Measurements from ENCODE around the gene MBIP.

- TF ChIP-seq ZNF561 (tag by site-specific recombination; IDR thresholded peaks at IDR 0.05; ENCODE audit: borderline replicate concordance) (no peak), ZBTB20 (tag by site-specific recombination; IDR thresholded peaks at IDR 0.05) (no peak), ZNF10 (tag by site-specific recombination; IDR thresholded peaks at IDR 0.05) (no peak), ZNF843 (tag by site-specific recombination; IDR thresholded peaks at IDR 0.05) (no peak), FEZF1 (tag by site-specific recombination; IDR thresholded peaks at IDR 0.05) (no peak), HOXD13 (CRISPR knock-in tag; IDR thresholded peaks at IDR 0.05; ENCODE audit: borderline replicate concordance) (no peak), ZBTB17 (tag by site-specific recombination; IDR thresholded peaks at IDR 0.05) (no peak), HOXC10 (CRISPR knock-in tag; IDR thresholded peaks at IDR 0.05) (no peak), ZNF776 (tag by site-specific recombination; IDR thresholded peaks at IDR 0.05; ENCODE audit: borderline replicate concordance) (no peak), SCRT2 (tag by site-specific recombination; IDR thresholded peaks at IDR 0.05) (no peak)
- TF ChIP-seq, protein P1, sequence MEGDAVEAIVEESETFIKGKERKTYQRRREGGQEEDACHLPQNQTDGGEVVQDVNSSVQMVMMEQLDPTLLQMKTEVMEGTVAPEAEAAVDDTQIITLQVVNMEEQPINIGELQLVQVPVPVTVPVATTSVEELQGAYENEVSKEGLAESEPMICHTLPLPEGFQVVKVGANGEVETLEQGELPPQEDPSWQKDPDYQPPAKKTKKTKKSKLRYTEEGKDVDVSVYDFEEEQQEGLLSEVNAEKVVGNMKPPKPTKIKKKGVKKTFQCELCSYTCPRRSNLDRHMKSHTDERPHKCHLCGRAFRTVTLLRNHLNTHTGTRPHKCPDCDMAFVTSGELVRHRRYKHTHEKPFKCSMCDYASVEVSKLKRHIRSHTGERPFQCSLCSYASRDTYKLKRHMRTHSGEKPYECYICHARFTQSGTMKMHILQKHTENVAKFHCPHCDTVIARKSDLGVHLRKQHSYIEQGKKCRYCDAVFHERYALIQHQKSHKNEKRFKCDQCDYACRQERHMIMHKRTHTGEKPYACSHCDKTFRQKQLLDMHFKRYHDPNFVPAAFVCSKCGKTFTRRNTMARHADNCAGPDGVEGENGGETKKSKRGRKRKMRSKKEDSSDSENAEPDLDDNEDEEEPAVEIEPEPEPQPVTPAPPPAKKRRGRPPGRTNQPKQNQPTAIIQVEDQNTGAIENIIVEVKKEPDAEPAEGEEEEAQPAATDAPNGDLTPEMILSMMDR (tag by site-specific recombination; IDR thresholded peaks at IDR 0.05) = no peak
- TF ChIP-seq, protein P2, sequence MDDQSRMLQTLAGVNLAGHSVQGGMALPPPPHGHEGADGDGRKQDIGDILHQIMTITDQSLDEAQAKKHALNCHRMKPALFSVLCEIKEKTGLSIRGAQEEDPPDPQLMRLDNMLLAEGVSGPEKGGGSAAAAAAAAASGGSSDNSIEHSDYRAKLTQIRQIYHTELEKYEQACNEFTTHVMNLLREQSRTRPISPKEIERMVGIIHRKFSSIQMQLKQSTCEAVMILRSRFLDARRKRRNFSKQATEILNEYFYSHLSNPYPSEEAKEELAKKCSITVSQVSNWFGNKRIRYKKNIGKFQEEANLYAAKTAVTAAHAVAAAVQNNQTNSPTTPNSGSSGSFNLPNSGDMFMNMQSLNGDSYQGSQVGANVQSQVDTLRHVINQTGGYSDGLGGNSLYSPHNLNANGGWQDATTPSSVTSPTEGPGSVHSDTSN (CRISPR knock-in tag; IDR thresholded peaks at IDR 0.05) = no peak
- TF ChIP-seq, protein P3, sequence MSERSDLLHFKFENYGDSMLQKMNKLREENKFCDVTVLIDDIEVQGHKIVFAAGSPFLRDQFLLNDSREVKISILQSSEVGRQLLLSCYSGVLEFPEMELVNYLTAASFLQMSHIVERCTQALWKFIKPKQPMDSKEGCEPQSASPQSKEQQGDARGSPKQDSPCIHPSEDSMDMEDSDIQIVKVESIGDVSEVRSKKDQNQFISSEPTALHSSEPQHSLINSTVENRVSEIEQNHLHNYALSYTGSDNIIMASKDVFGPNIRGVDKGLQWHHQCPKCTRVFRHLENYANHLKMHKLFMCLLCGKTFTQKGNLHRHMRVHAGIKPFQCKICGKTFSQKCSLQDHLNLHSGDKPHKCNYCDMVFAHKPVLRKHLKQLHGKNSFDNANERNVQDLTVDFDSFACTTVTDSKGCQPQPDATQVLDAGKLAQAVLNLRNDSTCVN (tag by site-specific recombination; optimal IDR thresholded peaks at IDR 0.05) = no peak
Measured at GRCh38 chr14:36362648-36363047, 42.2 kb upstream of the MBIP start.
